Lower leg skin (tissue), 3 donors: ENCODE data around the gene JSRP1.

Experiments
- CTCF ChIP-seq, 3 donors: fragments of 450-650 bp; IDR thresholded peaks; one replicate each; pipeline ENCODE4 v1.5.1; 2016; ENCODE audit warnings: antibody characterized with exemption in 3 of 3, mild to moderate bottlenecking in 3 of 3, moderate library complexity in 2 of 3
- POLR2A ChIP-seq, 2 donors: fragments of 450-650 bp; IDR thresholded peaks; one replicate each; pipeline ENCODE4 v1.6.1; 2016 to 2017; ENCODE audit warnings: antibody characterized with exemption in 2 of 2, mild to moderate bottlenecking in 1 of 2, moderate library complexity in 1 of 2

DNA sequence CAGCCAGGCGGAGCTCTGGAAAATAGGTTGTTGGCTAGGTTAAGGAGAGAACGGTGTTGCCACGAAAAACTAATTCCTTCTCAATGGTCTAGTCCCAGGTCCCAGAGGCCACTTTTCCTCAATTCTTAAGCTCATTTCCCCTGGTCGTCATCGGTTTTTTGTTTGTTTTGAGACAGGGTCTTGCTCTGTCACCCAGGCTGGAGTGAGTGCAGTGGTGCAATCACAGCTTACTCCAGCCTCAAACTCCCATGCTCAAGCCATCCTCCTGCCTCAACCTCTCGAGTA is 18.4 kb downstream of the JSRP1 start:
- TF ChIP-seq CTCF (IDR thresholded peaks at IDR 0.05), result no peak
- no peak for TF ChIP-seq POLR2A (IDR thresholded peaks at IDR 0.05)
